ENCODE measurements around the gene ZBTB42.

Gene ZBTB42

DNA sequence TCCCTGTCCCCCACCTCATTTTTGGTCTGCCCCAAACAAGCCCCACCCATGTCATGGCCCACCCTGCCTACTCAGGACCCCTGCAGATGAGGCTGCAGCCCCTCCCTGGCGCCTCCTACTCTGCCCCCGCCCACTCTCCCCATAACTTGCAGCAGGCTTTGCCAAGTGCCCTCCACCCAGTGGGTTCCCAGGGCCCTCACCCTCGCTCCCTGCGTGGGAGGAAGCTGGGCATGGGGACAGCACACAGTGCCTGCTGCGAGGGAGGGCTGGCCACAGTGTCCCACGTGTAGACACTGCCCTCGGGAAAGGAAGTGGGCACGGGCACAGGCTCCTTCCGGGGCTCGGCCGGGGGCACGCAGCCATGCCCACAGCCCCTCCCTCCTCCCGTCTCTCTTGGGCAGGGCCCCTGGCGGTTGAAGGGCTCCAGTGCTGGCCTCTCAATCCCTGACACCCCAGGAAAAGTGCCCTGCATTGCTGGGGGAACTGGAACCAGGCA, 14.8 kb upstream of the ZBTB42 start:
- no peak for FAIRE-seq
- DNase-seq (ENCODE audit: insufficient read length): no peak
- no peak for TF ChIP-seq POLR2A (IDR thresholded peaks at IDR 0.05; ENCODE audit: low read depth, low read length)
- TF ChIP-seq TAF1 (IDR thresholded peaks at IDR 0.05; ENCODE audit: borderline replicate concordance, low read depth, low read length): no peak
- no peak for TF ChIP-seq POLR2AphosphoS5 (IDR thresholded peaks at IDR 0.05; ENCODE audit: low read depth, low read length)

DNA sequence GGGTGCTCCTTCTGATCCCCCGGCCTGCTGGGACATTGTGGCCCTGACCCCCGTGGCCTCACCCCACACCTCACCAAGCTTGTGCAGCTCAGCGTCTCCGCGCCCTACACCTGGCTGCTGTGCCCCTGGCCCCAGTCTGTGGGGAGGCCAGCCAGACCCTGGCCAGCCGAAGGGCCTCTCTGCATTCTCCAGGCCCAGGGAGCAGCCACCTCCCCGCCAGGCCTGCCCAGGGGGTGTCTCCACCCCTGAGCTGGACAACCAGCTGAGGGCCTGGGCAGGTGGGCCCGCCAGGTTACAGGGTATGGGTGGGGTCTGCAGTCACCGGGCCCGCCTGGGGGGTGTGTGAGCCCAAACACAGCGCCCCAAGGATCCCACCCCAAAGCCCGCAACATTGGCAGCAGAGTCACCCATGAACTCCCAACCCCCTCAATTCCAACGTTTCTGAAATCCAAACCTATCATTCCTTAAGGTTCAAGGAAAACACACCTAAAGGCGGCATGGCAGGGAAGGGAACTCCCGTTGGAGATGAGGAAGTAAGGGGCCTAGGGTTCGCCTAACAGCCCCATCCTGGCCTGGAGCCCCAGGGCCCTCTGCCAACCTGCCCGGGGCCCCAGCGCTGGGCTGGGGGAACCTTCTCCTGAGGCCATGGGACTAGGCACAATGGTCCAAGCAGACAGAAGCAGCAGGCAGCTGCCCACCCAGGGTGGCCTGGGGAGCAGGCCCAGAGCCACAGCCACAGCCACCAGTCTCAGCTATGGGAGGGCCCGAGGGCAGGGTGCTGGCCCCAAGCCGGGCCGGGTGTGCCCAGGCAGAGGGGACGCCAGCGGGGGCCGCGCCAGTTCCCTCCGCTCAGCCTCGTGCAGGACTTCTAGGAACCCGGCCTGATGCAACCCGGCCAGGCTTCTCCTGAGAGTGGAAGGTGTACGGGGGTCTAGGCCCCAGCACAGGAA, 13.9 kb upstream of the ZBTB42 start:
- FAIRE-seq (no peak), DNase-seq (ENCODE audit: insufficient read length) (no peak)
- TF ChIP-seq POLR2AphosphoS5 (IDR thresholded peaks at IDR 0.05; ENCODE audit: low read depth, low read length) (no peak), POLR2A (IDR thresholded peaks at IDR 0.05; ENCODE audit: low read depth, low read length) (no peak), TAF1 (IDR thresholded peaks at IDR 0.05; ENCODE audit: borderline replicate concordance, low read depth, low read length) (no peak)

DNA sequence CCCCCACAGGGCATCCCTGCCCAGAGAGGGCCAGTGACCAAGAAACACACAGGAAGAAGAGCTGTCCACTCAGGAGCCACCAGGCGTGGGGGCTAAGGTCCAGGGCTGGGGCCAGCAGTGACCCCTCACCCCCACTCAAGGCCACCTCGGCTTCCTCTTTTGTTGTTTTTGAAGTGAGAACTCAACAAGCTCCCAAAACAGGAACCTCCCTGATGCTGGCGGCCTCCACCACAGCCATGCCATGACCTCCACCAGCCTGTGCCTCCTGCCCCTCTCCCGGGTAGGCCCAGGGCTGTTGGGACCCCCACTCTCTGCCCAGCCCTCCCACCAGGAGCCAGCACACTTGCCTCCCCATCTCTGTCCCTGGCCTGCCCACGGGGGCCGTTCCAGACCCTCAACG, 13.2 kb upstream of the ZBTB42 start:
- TF ChIP-seq TAF1 (IDR thresholded peaks at IDR 0.05; ENCODE audit: borderline replicate concordance, low read depth, low read length): no peak
- TF ChIP-seq POLR2A (IDR thresholded peaks at IDR 0.05; ENCODE audit: low read depth, low read length): no peak
- no peak for TF ChIP-seq POLR2AphosphoS5 (IDR thresholded peaks at IDR 0.05; ENCODE audit: low read depth, low read length)
- no peak for FAIRE-seq
- no peak for DNase-seq (ENCODE audit: insufficient read length)

DNA sequence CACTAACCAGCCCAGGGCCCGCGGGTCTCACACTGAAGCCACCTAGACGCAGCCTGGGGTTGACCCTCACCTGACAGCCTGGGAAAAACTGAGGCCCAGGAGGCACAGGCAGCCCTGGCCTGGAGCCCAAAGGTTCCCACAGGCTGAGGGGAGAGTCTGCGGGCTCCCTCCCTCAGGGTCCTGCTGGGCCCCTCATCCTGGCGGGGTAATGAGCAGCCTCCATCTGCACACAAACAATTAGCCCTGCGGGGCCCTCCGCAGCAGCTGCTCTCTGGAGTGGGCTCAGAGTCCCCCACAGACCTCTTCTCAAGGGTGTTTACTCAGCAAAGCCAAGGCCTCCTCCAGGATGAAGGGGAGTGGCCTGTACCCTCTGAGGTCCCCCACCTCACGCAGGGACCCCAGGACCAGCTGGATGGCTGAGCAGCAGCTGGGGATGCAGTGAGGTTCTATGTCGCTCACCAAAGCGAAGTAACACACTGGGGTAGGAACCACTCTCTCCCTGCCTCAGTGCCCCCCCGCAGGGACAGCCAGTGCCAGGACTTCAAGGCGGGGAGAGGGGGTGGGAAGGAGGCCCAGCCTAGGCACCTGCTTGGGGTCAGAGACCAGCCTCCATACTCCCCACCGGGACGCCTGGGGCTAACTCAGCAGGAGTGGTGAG, 12.6 kb upstream of the ZBTB42 start:
- TF ChIP-seq TAF1 (IDR thresholded peaks at IDR 0.05; ENCODE audit: borderline replicate concordance, low read depth, low read length): no peak
- TF ChIP-seq POLR2AphosphoS5 (IDR thresholded peaks at IDR 0.05; ENCODE audit: low read depth, low read length): no peak
- no peak for TF ChIP-seq POLR2A (IDR thresholded peaks at IDR 0.05; ENCODE audit: low read depth, low read length)
- DNase-seq (ENCODE audit: insufficient read length) (no peak), FAIRE-seq (no peak)

DNA sequence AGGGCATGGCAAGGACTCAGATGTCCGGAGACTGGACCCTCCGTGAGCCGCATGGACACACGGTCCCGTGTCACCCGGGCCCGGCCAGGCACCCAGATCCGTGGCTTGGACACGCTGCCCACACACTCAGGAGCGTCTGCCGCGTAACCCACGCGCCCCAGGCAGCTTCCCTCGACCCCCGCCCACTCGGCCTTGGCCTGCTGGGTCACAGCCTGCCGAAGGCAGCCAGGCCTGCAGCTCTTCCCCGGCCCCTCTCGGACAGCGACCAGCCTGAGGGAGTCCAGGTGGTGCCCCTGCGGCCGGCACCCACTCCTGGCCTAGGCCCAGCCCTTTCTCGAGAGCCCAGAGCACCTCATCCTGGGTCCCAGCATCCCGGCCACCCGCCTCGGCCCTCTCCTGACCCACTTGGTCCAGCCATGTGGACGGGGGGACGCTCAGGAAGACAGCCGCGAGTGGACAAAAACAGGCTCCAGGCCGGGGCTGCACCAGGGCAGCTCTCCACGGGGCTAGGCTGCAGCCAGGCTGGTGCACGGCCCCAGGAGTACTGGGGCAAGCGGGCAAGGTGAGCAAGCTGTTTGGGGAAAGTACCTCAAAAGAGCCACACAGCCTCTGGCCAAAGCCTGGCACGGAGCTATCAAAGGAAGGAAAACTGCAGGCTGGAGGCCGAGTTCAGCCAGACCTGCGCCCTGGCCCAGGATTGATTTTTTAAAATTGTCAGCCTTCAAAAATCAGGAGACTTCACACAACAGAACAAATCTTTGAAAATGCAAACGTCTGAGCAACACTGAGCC, 11.8 kb upstream of the ZBTB42 start:
- no peak for DNase-seq (ENCODE audit: insufficient read length)
- TF ChIP-seq TAF1 (IDR thresholded peaks at IDR 0.05; ENCODE audit: borderline replicate concordance, low read depth, low read length) (no peak), POLR2AphosphoS5 (IDR thresholded peaks at IDR 0.05; ENCODE audit: low read depth, low read length) (no peak), POLR2A (IDR thresholded peaks at IDR 0.05; ENCODE audit: low read depth, low read length) (no peak)
- FAIRE-seq: no peak

DNA sequence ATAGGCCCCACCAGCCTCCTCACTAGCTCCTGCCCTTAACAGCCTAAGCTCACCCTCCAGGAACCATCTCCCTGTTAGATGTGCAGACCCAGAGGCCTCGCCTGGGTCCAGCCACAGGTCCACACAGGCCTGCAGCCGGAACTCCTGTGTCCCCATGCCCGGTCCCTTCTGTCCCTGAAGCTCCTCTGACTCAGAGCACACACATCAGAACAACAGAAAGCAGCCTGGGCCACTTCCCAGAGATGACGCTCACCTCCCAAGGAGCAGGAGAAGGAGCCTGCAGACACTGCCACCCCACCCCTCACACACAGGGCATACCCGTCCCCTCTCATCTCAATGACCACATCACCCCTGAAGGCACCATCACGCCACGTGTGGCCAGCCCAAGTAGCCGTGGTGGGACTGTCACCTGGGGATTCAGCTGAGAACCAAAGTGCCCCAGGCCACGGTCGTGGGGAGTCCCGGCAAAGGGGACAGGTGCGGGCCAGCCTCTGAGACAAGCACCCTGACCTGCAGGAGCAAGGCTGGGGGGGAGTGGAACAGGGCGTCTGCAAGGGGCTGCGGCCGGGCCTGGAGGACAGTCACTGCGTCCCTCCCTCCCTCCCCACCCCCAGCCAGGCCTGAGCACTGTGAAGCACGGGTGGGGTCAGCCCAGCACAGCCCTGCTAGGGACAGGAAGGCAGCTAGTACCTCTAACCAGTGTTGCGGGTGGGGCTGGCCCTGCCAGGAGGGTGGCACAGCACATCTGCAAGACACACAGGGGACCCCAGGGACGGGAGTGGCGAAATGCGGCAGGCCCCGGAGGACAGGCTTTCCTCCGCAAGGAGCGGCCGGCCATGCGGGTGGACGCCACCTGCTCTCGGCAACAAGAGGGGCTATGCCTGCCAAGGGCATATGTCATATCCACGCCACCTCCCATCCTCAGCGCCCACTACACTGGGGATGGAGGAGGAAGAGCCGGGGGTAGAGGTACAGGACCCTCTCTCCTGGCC, 10.9 kb upstream of the ZBTB42 start:
- no peak for TF ChIP-seq TAF1 (IDR thresholded peaks at IDR 0.05; ENCODE audit: borderline replicate concordance, low read depth, low read length)
- no peak for TF ChIP-seq POLR2AphosphoS5 (IDR thresholded peaks at IDR 0.05; ENCODE audit: low read depth, low read length)
- TF ChIP-seq POLR2A (IDR thresholded peaks at IDR 0.05; ENCODE audit: low read depth, low read length): no peak
- no peak for FAIRE-seq
- DNase-seq (ENCODE audit: insufficient read length): no peak

DNA sequence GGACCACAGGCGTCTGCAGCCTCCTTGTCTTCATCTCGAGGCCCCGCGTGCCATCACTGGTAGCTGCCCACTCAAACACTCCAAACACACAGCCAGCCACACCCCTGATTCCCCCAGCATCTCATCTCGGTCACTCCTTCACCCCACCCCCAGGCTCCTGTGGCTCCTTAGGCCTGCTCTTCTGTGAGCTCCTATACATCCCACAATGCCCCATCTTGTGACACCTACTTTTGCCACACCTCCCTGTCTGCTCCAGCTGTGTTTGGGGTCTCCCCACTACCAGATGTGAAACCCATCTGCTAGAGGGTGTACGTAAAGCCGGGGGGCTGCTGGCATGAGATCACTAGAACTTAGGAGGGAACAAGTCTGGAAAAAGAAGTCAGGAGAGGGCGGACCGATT, 9.5 kb upstream of the ZBTB42 start:
- FAIRE-seq (no peak), DNase-seq (ENCODE audit: insufficient read length) (no peak)
- TF ChIP-seq POLR2AphosphoS5 (IDR thresholded peaks at IDR 0.05; ENCODE audit: low read depth, low read length): no peak
- TF ChIP-seq TAF1 (IDR thresholded peaks at IDR 0.05; ENCODE audit: borderline replicate concordance, low read depth, low read length): no peak
- TF ChIP-seq POLR2A (IDR thresholded peaks at IDR 0.05; ENCODE audit: low read depth, low read length): no peak

DNA sequence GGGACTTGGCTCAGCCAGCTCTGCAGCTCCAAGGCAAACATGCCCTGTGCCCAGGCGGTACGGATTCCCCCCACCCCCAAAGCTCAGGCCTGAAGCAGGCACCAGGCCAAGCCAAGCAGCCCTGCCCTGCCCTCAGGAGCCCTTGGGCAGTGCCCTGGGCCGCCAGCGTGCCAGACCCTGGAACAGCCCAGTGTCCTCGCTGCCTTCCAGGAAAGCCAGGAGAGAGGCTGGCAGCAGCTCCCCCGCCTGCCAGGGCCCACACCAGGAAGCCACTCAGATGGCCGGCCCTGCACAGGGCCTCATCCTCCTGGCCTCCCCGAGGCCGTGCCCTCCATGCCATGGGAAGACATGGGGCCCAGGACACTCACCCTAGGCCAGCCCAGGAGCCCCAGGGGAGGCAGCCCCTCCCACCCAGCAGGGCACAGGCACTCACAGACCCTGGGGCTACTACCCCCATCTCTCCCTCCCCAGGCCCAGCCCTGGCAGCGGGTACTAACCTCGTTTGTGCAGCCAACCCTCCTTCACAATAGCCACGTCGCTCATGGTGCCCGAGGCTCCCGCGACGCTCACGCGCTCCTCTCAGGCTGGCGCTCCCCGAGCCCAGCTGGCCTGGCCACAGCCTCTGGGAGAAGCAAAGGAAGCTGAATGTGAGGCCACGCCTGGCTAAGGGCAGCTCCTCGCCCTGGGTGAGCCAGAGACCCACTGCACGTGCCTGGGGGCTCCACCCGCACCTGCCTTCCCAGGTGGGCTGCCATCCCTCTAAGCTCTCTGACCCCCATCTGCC, 8.6 kb upstream of the ZBTB42 start:
- FAIRE-seq: no peak
- TF ChIP-seq POLR2AphosphoS5 (IDR thresholded peaks at IDR 0.05; ENCODE audit: low read depth, low read length) (no peak), POLR2A (IDR thresholded peaks at IDR 0.05; ENCODE audit: low read depth, low read length) (0 out of 2 replicates have a peak, but pooled peaks have one; percentile 0), TAF1 (IDR thresholded peaks at IDR 0.05; ENCODE audit: borderline replicate concordance, low read depth, low read length) (no peak)
- DNase-seq (ENCODE audit: insufficient read length): no peak

DNA sequence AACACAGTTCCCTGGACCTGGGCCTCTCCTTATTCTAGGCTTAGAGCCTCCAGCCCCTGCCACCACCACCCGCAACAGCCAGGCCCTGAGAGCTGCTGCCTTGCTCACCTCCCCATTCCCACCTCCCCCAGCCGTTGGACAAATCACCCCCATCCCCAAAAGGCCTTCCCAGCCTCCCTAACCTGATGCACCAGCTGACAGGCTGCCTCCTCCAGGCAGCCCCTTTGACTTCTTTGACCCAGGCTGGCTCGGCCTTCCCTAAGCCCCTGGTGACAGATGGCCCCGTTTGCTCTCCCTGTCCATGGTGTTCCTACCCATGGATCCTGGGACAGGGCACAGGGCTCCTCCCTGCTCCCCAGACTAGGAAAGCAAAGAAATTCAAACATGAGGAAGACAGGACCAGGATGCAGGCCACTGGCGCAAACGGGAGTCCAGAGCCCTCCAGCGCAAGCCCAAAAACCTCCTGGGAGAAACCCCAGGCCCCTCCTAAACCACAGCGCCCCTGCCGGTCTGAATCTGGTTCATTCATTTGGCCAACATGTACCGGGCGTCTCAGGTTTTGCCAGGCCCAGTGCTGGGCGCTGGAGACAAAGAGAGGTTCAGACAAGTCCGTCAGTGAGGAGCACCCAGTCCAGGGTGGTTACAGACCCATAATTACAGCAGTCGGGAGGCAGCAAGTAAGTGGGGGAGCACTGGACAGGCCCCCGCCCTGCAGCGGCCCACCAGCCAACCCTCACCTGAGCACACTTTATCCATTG, 7.8 kb upstream of the ZBTB42 start:
- no peak for DNase-seq (ENCODE audit: insufficient read length)
- TF ChIP-seq POLR2A (IDR thresholded peaks at IDR 0.05; ENCODE audit: low read depth, low read length) (no peak), TAF1 (IDR thresholded peaks at IDR 0.05; ENCODE audit: borderline replicate concordance, low read depth, low read length) (no peak), POLR2AphosphoS5 (IDR thresholded peaks at IDR 0.05; ENCODE audit: low read depth, low read length) (no peak)
- no peak for FAIRE-seq
